OCI-LY7 (cell line): ENCODE results near the gene GAPDH. TPM values are rescaled to one million over a fixed set of nuclear protein-coding genes. Genes with fewer than 3 reads are reported as not detected.

Source experiments
- BruUV-seq: library from RNA; stranded (reverse); fragments of 400-500 nt; replicated peaks from 2 replicates; lab custom pipeline; 2021; lab: Mats Ljungman, UMichigan
- CTCF ChIA-PET: fragments of 300-600 bp; sonication (Branson Sonifier 250); formaldehyde crosslinking; loops from one replicate; lab custom pipeline; 2022; ENCODE audit warnings: antibody characterized with exemption; ENCODE audit not compliant: unreplicated experiment; lab: Charles Lee
- POLR2A ChIA-PET: fragments of 300-600 bp; sonication (Branson Sonifier 250); formaldehyde crosslinking; loops from one replicate; lab custom pipeline; 2022; ENCODE audit warnings: antibody characterized with exemption; lab: Charles Lee
- DNase-seq: peaks from one replicate; pipeline ENCODE4 v3.0.0-alpha.2; 2015; ENCODE audit warnings: low spot score
- H2AFZ ChIP-seq: fragments of 200-600 bp; sonication (generic), shearing (Covaris generic); 2 replicates; pipeline ENCODE4 v1.6.1; 2014; ENCODE audit warnings: mild to moderate bottlenecking, antibody characterized with exemption, low read length, moderate library complexity
- H3K27ac ChIP-seq: fragments of 200-600 bp; sonication (generic); 2 replicates; pipeline ENCODE4 v1.5.1; 2014; ENCODE audit warnings: mixed run types, low read depth, mild to moderate bottlenecking, moderate library complexity, low read length, inconsistent platforms; ENCODE audit not compliant: poor library complexity, severe bottlenecking
- H3K36me3 ChIP-seq: fragments of 200-600 bp; sonication (generic); 2 replicates; pipeline ENCODE4 v1.6.1; 2014; ENCODE audit warnings: mild to moderate bottlenecking, antibody characterized with exemption, low read length, moderate library complexity, mixed read lengths; ENCODE audit not compliant: insufficient read depth
- H3K4me1 ChIP-seq: fragments of 200-600 bp; sonication (generic); 2 replicates; pipeline ENCODE4 v1.5.1; 2014; ENCODE audit warnings: mild to moderate bottlenecking, low read length; ENCODE audit not compliant: insufficient read depth, poor library complexity, severe bottlenecking
- H3K4me2 ChIP-seq: fragments of 200-600 bp; sonication (generic); 2 replicates; pipeline ENCODE4 v1.6.1; 2014; ENCODE audit warnings: mild to moderate bottlenecking, low read length
- H3K4me3 ChIP-seq: fragments of 200-600 bp; sonication (generic); 2 replicates; pipeline ENCODE4 v1.5.1; 2014; ENCODE audit warnings: mild to moderate bottlenecking, low read depth, low read length; ENCODE audit not compliant: poor library complexity, severe bottlenecking
- H3K79me2 ChIP-seq: fragments of 200-600 bp; sonication (generic); 2 replicates; pipeline ENCODE4 v1.6.1; 2016; ENCODE audit warnings: low read depth, mild to moderate bottlenecking, low read length, moderate library complexity, mixed read lengths; ENCODE audit not compliant: insufficient read depth
- H3K9me2 ChIP-seq: fragments of 200-600 bp; sonication (generic); 2 replicates; pipeline ENCODE4 v1.6.1; 2016; ENCODE audit warnings: mild to moderate bottlenecking, low read length, mixed read lengths; ENCODE audit not compliant: insufficient read depth
- H3K9me3 ChIP-seq: fragments of 200-600 bp; sonication (generic); 2 replicates; pipeline ENCODE4 v1.6.1; 2014; ENCODE audit warnings: mild to moderate bottlenecking, mixed run types, low read length, mixed read lengths
- H4K20me1 ChIP-seq: fragments of 200-600 bp; sonication (generic); 2 replicates; pipeline ENCODE4 v1.6.1; 2014; ENCODE audit warnings: mild to moderate bottlenecking, antibody characterized with exemption, low read length, moderate library complexity, mixed read lengths; ENCODE audit not compliant: insufficient read depth
- EZH2phosphoT487 ChIP-seq: fragments of 200-600 bp; sonication (generic); IDR thresholded peaks from 2 replicates; pipeline ENCODE4 v1.6.1; 2018; ENCODE audit warnings: low read depth, borderline replicate concordance, mild to moderate bottlenecking, mixed run types, antibody characterized with exemption, low read length, moderate library complexity, mixed read lengths
- intact Hi-C: fragments of 100-400 bp; cut with micrococcal nuclease; formaldehyde crosslinking; loops from one replicate; pipeline ENCODE4 v1.10.0; 2022; ENCODE audit not compliant: unreplicated experiment
- total RNA-seq, 2 experiments: library from RNA; depleted of rRNA in 1 of 2; stranded (reverse); fragments of >200 nt in 1 of 2; shearing (Covaris generic) in 1 of 2; gene quantifications; 2 replicates each; pipeline ENCODE4 v1.2.3, GENCODE V29; 2014 to 2022
- TF ChIP-seq, protein P1 (sequence below): fragments of 200-600 bp; sonication (generic); conservative IDR thresholded peaks from 2 replicates; pipeline ENCODE4 v1.5.1; 2014; ENCODE audit warnings: mild to moderate bottlenecking, antibody characterized with exemption, low read length, moderate library complexity, mixed read lengths

GAPDH gene
- total RNA-seq, 2 experiments from 2014 or later: 3,801 to 4,502 TPM

DNA sequence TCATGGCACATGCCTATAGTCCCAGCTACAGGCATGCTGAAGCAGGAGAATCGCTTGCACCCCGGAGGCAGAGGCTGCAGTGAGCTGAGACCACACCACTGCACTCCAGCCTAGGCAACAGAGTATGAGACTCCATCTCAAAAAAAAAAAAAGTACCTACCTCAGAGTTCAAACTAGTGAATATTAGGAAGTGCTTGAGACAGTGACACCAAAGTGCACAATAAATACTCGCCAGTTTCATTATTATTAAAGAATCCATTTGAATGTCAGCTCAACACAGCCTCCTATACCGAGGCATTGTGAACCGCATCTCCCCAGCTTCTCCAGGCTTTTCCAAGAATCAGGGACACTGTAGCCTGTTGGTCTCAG is 5.0 kb downstream of the GAPDH start:
- ChIA-PET POLR2A (interaction anchor here (0.6 to 1.7 kb wide), 5 partner anchors 8 to 114 kb away, joined by 3 to 6 read pairs (median 4); partner anchors contain the start of gene CD27), CTCF (interaction anchor here (0.6 to 1.4 kb wide), 3 partner anchors 10 to 19 kb away, joined by 3 to 4 read pairs (median 3); no protein-coding TSS in a partner anchor)
- BruUV-seq: no TSS peak
- intact Hi-C loops: no loop called here
- Histone ChIP-seq H3K27ac (peak overlapping the region; percentile 95), H2AFZ (no peak overlapping the region), H3K9me2 (no peaks in the 10 kb centered on the region), H4K20me1 (peaks cover 11% of the 10 kb centered on the region; the same call in 1 of the 2 replicates), H3K4me3 (no peak overlapping the region), H3K79me2 (peaks cover 26% of the 10 kb centered on the region), H3K4me2 (peak overlapping the region; percentile 93), H3K4me1 (peaks cover 56% of the 10 kb centered on the region), H3K36me3 (peaks cover 79% of the 10 kb centered on the region), H3K9me3 (no peaks in the 10 kb centered on the region)
- no peak for TF ChIP-seq EZH2phosphoT487
- TF ChIP-seq, protein P1, sequence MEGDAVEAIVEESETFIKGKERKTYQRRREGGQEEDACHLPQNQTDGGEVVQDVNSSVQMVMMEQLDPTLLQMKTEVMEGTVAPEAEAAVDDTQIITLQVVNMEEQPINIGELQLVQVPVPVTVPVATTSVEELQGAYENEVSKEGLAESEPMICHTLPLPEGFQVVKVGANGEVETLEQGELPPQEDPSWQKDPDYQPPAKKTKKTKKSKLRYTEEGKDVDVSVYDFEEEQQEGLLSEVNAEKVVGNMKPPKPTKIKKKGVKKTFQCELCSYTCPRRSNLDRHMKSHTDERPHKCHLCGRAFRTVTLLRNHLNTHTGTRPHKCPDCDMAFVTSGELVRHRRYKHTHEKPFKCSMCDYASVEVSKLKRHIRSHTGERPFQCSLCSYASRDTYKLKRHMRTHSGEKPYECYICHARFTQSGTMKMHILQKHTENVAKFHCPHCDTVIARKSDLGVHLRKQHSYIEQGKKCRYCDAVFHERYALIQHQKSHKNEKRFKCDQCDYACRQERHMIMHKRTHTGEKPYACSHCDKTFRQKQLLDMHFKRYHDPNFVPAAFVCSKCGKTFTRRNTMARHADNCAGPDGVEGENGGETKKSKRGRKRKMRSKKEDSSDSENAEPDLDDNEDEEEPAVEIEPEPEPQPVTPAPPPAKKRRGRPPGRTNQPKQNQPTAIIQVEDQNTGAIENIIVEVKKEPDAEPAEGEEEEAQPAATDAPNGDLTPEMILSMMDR: no peak
- DNase-seq: no peak

DNA sequence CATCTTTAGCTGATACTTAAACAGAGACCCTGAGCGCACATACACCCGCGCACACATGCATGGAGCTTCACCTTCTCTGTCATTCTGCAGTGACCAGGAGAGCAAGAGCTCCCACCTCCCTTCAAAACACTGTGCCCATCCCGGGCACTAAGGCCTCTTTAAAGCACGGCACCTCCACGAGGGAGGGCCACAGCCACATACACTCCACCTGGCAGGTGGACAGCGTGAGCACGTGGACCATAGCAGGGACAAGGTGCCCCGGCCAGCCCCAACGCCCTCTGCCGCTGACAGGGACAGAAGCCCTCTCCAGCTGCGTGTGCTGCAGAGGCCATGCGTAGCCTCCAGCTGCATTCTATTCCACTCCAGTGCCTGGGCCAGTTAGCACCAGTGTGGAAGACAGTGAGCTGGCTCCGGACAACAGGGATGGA is 5.4 kb downstream of the GAPDH start:
- peak overlapping the region; percentile 93 for H3K4me2 ChIP-seq
- H3K36me3 ChIP-seq: peaks cover 79% of the 10 kb centered on the region
- peaks cover 11% of the 10 kb centered on the region; the same call in 1 of the 2 replicates for H4K20me1 ChIP-seq
- H3K79me2 ChIP-seq: peaks cover 22% of the 10 kb centered on the region
- ChIA-PET CTCF (interaction anchor here (1.1 to 1.4 kb wide), 3 partner anchors 10 to 24 kb away, joined by 3 to 5 read pairs (median 4); no protein-coding TSS in a partner anchor), POLR2A (interaction anchor here (0.6 to 1.7 kb wide), 5 partner anchors 9 to 115 kb away, joined by 3 to 6 read pairs (median 4); partner anchors contain the start of gene CD27)
- DNase-seq: peak; percentile 19
- intact Hi-C loops: no loop called here
- peaks cover 56% of the 10 kb centered on the region for H3K4me1 ChIP-seq
- H2AFZ ChIP-seq: no peak overlapping the region
- TF ChIP-seq, protein P1: no peak
- no peak for TF ChIP-seq EZH2phosphoT487
- H3K27ac ChIP-seq: peak overlapping the region; percentile 95
- no peaks in the 10 kb centered on the region for H3K9me2 ChIP-seq
- H3K4me3 ChIP-seq: no peak overlapping the region
- H3K9me3 ChIP-seq: no peaks in the 10 kb centered on the region
- BruUV-seq: TSS peak; percentile 72
